GM18526 (cell line): ENCODE data around the gene RNASEH1.

Experiments used
- POLR2A ChIP-seq: IDR thresholded peaks from 3 replicates; pipeline ENCODE4 v1.6.1; 2011; ENCODE audit not compliant: insufficient read length; ENCODE audit errors: extremely low read depth

Gene RNASEH1

GRCh38 chr2:3558205-3559014 is at the start of gene RNASEH1:
RNASEH1 (minus strand) TSS chr2:3558333; CDS start chr2:3558260, 73 bp downstream.
- peak; percentile 88 for TF ChIP-seq POLR2A

- TF ChIP-seq POLR2A: no peak
These were observed 48.5 kb upstream of the RNASEH1 start for GRCh38 chr2:3606370-3607201.

GRCh38 chr2:3606028-3606369 is 47.9 kb upstream of the RNASEH1 start:
- TF ChIP-seq POLR2A: no peak

GRCh38 chr2:3604991-3605961 is 47.1 kb upstream of the RNASEH1 start:
- TF ChIP-seq POLR2A: no peak

- TF ChIP-seq POLR2A: no peak
These were observed 46.2 kb upstream of the RNASEH1 start for GRCh38 chr2:3604207-3604877.

- TF ChIP-seq POLR2A: no peak
These were observed 45.5 kb upstream of the RNASEH1 start for GRCh38 chr2:3603536-3604206.

GRCh38 chr2:3602553-3603339 is 44.6 kb upstream of the RNASEH1 start:
- no peak for TF ChIP-seq POLR2A

- no peak for TF ChIP-seq POLR2A
These were observed 43.6 kb upstream of the RNASEH1 start for GRCh38 chr2:3601561-3602271.

- no peak for TF ChIP-seq POLR2A
These were observed 42.2 kb upstream of the RNASEH1 start for GRCh38 chr2:3600256-3600855.

GRCh38 chr2:3598912-3599854 is 41.0 kb upstream of the RNASEH1 start:
- TF ChIP-seq POLR2A: no peak

GRCh38 chr2:3598197-3598910 is 40.2 kb upstream of the RNASEH1 start:
- TF ChIP-seq POLR2A: no peak
